OCI-LY1 (cell line): ENCODE results near the gene BMPR1B.

ENCODE experiments used
- EZH2 ChIP-seq: fragments of 200-600 bp; sonication (generic), shearing (Covaris generic); IDR thresholded peaks from 2 replicates; pipeline ENCODE4 v1.8.0; 2017; ENCODE audit warnings: borderline replicate concordance, mixed run types, mild to moderate bottlenecking, antibody characterized with exemption, low read length, moderate library complexity, mixed read lengths
- TF ChIP-seq, protein P1 (sequence below): fragments of 200-600 bp; sonication (generic), shearing (Covaris generic); IDR thresholded peaks from 2 replicates; pipeline ENCODE4 v1.5.1; 2017; ENCODE audit warnings: mild to moderate bottlenecking, antibody characterized with exemption, low read length, moderate library complexity, mixed read lengths

DNA sequence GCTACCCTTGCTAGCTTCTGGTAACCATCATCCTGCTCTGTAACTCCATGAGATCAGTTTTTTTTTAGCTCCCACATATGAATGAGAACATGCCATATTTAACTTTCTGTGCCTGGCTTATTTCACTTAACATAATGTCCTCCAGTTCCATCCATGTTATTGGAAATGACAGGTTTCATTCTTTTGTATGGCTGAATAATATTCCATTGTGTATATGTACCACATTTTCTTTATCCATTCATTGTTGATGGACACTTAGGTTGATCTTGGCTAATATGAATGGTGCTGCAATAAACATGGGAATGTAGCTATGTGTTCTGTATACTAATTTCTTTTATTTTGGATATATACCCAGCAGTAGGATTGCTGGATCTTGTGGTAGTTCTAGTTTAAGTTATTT, 204.7 kb downstream of the BMPR1B start:
- TF ChIP-seq, protein P1, sequence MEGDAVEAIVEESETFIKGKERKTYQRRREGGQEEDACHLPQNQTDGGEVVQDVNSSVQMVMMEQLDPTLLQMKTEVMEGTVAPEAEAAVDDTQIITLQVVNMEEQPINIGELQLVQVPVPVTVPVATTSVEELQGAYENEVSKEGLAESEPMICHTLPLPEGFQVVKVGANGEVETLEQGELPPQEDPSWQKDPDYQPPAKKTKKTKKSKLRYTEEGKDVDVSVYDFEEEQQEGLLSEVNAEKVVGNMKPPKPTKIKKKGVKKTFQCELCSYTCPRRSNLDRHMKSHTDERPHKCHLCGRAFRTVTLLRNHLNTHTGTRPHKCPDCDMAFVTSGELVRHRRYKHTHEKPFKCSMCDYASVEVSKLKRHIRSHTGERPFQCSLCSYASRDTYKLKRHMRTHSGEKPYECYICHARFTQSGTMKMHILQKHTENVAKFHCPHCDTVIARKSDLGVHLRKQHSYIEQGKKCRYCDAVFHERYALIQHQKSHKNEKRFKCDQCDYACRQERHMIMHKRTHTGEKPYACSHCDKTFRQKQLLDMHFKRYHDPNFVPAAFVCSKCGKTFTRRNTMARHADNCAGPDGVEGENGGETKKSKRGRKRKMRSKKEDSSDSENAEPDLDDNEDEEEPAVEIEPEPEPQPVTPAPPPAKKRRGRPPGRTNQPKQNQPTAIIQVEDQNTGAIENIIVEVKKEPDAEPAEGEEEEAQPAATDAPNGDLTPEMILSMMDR = no peak
- no peak for TF ChIP-seq EZH2
